GM12864 (cell line): ENCODE data around the gene NPR2.

Experiments used
- DNase-seq: peaks from one replicate; pipeline ENCODE4 v3.0.0-alpha.2; 2011; ENCODE audit warnings: low read depth
- H3K4me3 ChIP-seq: 2 replicates; pipeline ENCODE4 v1.5.1; 2011; ENCODE audit warnings: mild to moderate bottlenecking, low read depth, low read length, control low read depth
- CTCF ChIP-seq: IDR thresholded peaks from 2 replicates; pipeline ENCODE4 v1.5.1; 2011; ENCODE audit warnings: low read depth, mild to moderate bottlenecking, moderate library complexity, low read length, control low read depth, inconsistent platforms; ENCODE audit errors: missing control alignments

NPR2 gene

DNA sequence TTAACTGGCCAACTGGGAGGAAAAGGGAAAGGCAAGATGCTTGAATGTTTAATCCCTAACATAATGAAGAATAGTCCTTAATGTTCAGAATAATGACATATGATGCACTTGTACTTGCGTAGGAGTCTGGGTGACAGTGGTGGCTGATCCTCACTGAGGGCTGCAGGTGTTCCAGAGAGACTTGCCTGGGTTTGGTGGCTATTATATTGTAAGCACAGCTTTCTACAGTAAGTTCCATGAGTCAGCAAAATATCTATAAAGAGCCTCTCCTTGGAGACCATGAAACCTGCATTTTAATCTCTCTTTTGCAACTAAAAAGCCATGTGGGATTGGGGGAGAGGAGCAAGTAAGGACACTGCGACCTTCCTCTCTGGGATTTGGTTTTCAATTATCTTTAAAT, 1.9 kb upstream of the NPR2 start:
- no peak for TF ChIP-seq CTCF
- H3K4me3 ChIP-seq, result no peak overlapping the region
- DNase-seq, result no peak

- DNase-seq, result no peak
- no peak overlapping the region for H3K4me3 ChIP-seq
- TF ChIP-seq CTCF, result no peak
These were observed 1.4 kb upstream of the NPR2 start for GRCh38 chr9:35790025-35790384.

GRCh38 chr9:35790385-35791296, 750 bp upstream of the NPR2 start:
- TF ChIP-seq CTCF, result peak; percentile 88
- DNase-seq, result no peak
- H3K4me3 ChIP-seq, result no peak overlapping the region

DNA sequence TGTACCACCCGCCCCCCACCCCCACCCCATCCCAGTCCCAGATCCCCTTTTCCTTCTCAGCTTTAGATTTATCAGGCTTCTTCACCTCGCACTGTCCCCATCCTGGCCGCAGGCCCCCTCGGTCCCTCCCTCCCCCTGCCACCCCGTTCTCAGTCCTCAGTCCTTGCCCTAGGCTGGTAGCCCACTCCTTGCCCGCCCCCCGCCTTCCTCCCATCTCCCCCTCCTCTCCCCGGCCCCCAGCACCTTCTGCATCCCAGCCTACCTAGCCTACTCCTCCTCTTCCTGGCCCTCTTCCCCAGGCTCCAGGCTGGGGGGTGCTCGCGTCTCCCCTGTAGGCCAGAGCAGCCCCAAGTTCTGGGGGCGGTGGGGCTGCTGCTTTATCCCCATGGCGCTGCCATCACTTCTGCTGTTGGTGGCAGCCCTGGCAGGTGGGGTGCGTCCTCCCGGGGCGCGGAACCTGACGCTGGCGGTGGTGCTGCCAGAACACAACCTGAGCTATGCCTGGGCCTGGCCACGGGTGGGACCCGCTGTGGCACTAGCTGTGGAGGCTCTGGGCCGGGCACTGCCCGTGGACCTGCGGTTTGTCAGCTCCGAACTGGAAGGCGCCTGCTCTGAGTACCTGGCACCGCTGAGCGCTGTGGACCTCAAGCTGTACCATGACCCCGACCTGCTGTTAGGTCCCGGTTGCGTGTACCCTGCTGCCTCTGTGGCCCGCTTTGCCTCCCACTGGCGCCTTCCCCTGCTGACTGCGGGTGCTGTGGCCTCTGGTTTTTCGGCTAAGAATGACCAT, 828 bp downstream of the NPR2 start:
- no peak for DNase-seq
- no peak overlapping the region for H3K4me3 ChIP-seq
- TF ChIP-seq CTCF, result no peak

DNA sequence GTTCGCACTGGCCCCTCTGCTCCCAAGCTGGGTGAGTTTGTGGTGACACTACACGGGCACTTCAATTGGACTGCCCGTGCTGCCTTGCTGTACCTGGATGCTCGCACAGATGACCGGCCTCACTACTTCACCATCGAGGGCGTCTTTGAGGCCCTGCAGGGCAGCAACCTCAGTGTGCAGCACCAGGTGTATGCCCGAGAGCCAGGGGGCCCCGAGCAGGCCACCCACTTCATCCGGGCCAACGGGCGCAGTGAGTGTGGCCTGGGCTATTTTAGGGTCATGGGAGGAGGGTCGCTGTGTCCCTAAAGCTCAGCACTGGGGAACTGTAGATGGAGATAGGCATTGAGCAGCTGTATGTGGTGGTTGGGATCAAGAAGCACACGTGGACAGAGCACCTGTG, 1.4 kb downstream of the NPR2 start:
- no peak overlapping the region for H3K4me3 ChIP-seq

GRCh38 chr9:35793461-35793860, 2.1 kb downstream of the NPR2 start:
- TF ChIP-seq CTCF, result no peak
- DNase-seq, result no peak
- H3K4me3 ChIP-seq, result no peak overlapping the region

More for the DNA sequence above, 1.4 kb downstream of the NPR2 start:
- DNase-seq, result no peak
- no peak for TF ChIP-seq CTCF
